HepG2 (cell line): ENCODE results near the gene LAG3. TPM values are rescaled to one million over a fixed set of nuclear protein-coding genes. Genes with fewer than 3 reads are reported as not detected.

Source experiments
- ATF3 ChIP-seq: sonication (generic); formaldehyde crosslinking; IDR thresholded peaks from 2 replicates; pipeline ENCODE4 v1.4.0; 2020; ENCODE audit warnings: missing genetic modification reagents
- ATM ChIP-seq: fragments of 450-650 bp; IDR thresholded peaks from 2 replicates; pipeline ENCODE4 v1.7.1; 2017; ENCODE audit warnings: mild to moderate bottlenecking, borderline replicate concordance
- GATAD1 ChIP-seq: IDR thresholded peaks from 2 replicates; pipeline ENCODE4 v1.6.1; 2016; ENCODE audit warnings: missing genetic modification reagents, missing compliant biosample characterization
- KLF11 ChIP-seq: IDR thresholded peaks from 2 replicates; pipeline ENCODE4 v1.6.1; 2016; ENCODE audit warnings: missing compliant biosample characterization
- LRRFIP1 ChIP-seq: sonication (generic); formaldehyde crosslinking; conservative IDR thresholded peaks from 2 replicates; pipeline ENCODE4 v1.4.0; 2020; ENCODE audit warnings: missing genetic modification reagents
- MATR3 ChIP-seq: sonication (generic); formaldehyde crosslinking; IDR thresholded peaks from 2 replicates; pipeline ENCODE4 v1.4.0; 2020; ENCODE audit warnings: missing genetic modification reagents
- NFE2L1 ChIP-seq: sonication (generic); formaldehyde crosslinking; IDR thresholded peaks from 2 replicates; pipeline ENCODE4 v1.4.0; 2020; ENCODE audit warnings: missing genetic modification reagents, mild to moderate bottlenecking, borderline replicate concordance
- POLR2AphosphoS5 ChIP-seq: IDR thresholded peaks from 2 replicates; pipeline ENCODE4 v1.6.1; 2012; ENCODE audit warnings: low read depth, low read length
- TCF7 ChIP-seq: sonication (generic); IDR thresholded peaks from 2 replicates; pipeline ENCODE4 v1.6.1; 2016; ENCODE audit warnings: antibody characterized with exemption, low read depth
- U2AF2 ChIP-seq: fragments of 200-400 bp; formaldehyde crosslinking; IDR thresholded peaks from 2 replicates; pipeline ENCODE4 v1.6.1; 2017; ENCODE audit warnings: low read depth, mild to moderate bottlenecking, low read length
- YEATS4 ChIP-seq: sonication (generic); formaldehyde crosslinking; IDR thresholded peaks from 2 replicates; pipeline ENCODE4 v1.4.0; 2020; ENCODE audit warnings: missing genetic modification reagents, borderline replicate concordance
- ZBTB14 ChIP-seq: sonication (generic); formaldehyde crosslinking; IDR thresholded peaks from 2 replicates; pipeline ENCODE4 v1.4.0; 2020; ENCODE audit warnings: missing genetic modification reagents
- ZBTB40 ChIP-seq, 2 experiments: fragments of 450-650 bp in 1 of 2; sonication (generic) in 1 of 2; formaldehyde crosslinking in 1 of 2; IDR thresholded peaks; 2 replicates each; pipeline versions ENCODE4 v1.6.1 to v1.8.0; 2016 to 2022; ENCODE audit warnings: antibody characterized with exemption in 1 of 2, mild to moderate bottlenecking in 1 of 2, missing genetic modification reagents in 1 of 2
- ZNF121 ChIP-seq: sonication (generic); formaldehyde crosslinking; IDR thresholded peaks from 2 replicates; pipeline ENCODE4 v1.5.0; 2020; ENCODE audit warnings: mild to moderate bottlenecking, missing genetic modification reagents
- ZNF629 ChIP-seq: sonication (generic); formaldehyde crosslinking; conservative IDR thresholded peaks from 2 replicates; pipeline ENCODE4 v1.5.0; 2020; ENCODE audit warnings: missing genetic modification reagents
- ZNF746 ChIP-seq: sonication (generic); formaldehyde crosslinking; IDR thresholded peaks from 2 replicates; pipeline ENCODE4 v1.8.0; 2022; ENCODE audit warnings: mild to moderate bottlenecking, missing genetic modification reagents
- ZNF790 ChIP-seq: sonication (generic); formaldehyde crosslinking; IDR thresholded peaks from 2 replicates; pipeline ENCODE4 v1.8.0; 2022; ENCODE audit warnings: missing genetic modification reagents, mild to moderate bottlenecking, borderline replicate concordance
- polyA plus RNA-seq, 8 experiments: library from polyadenylated mRNA; depleted of rRNA in 3 of 8; stranded (reverse) in 7 of 8; unstranded in 1 of 8; fragments of >200 nt; fragmentation: Illumina TruSeq in 4 of 8; extraction: Trizol in 4 of 8; gene quantifications; 2 replicates each; pipeline versions ENCODE4 v1.2.1 to v1.2.3, GENCODE V29; 2011 to 2016; ENCODE audit warnings: low read depth in 4 of 8, missing spikeins in 1 of 8, mixed read lengths in 1 of 8; ENCODE audit not compliant: insufficient read depth in 1 of 8
- total RNA-seq, 5 experiments: library from RNA; depleted of rRNA; stranded (reverse); fragments of >200 nt; fragmentation: Illumina TruSeq; extraction: Trizol; gene quantifications; 2 replicates each; pipeline ENCODE4 v1.2.3, GENCODE V29; 2016; ENCODE audit warnings: low read depth in 1 of 5

Gene LAG3
- total and polyA plus RNA-seq, 2 of the 13 experiments (the other 11 are each of a cell fraction or from before 2014, with no cell fraction given) = 0.11 to 0.26 TPM

GRCh38 chr12:6825398-6826124 lies 53.2 kb downstream of the LAG3 start (continued):
- TF ChIP-seq ZBTB40 (IDR thresholded peaks at IDR 0.05) (no peak), ZBTB40 (CRISPR knock-in tag; IDR thresholded peaks at IDR 0.05) (no peak), U2AF2 (no peak), LRRFIP1 (CRISPR knock-in tag) (no peak), NFE2L1 (CRISPR knock-in tag) (no peak), ZNF746 (CRISPR knock-in tag) (no peak), YEATS4 (no peak), ZNF790 (CRISPR knock-in tag) (no peak), MATR3 (CRISPR knock-in tag) (no peak), POLR2AphosphoS5 (peak; percentile 29; the same call in 1 of the 2 replicates), ATM (no peak), ZBTB14 (no peak), ZNF629 (CRISPR knock-in tag) (no peak), TCF7 (no peak), GATAD1 (CRISPR knock-in tag) (no peak), ATF3 (CRISPR knock-in tag) (no peak; the same call in 1 of the 2 replicates), KLF11 (CRISPR knock-in tag) (no peak), ZNF121 (CRISPR knock-in tag) (no peak)
